A549 (cell line): ENCODE data around the gene FOSL1. TPM values are rescaled to one million over a fixed set of nuclear protein-coding genes. Genes with fewer than 3 reads are reported as not detected.

Experiments
- polyA plus RNA-seq, 4 experiments: library from polyadenylated mRNA; depleted of rRNA in 3 of 4; stranded (reverse); fragments of >200 nt; fragmentation: RNase III in 1 of 4; extraction: RNeasy Plus Mini Kit Qiagen cat#74134 plus additional on column Dnase treatment in 1 of 4; gene quantifications; 2 replicates in 3 of 4; 3 replicates in 1 of 4; pipeline ENCODE4 v1.2.3, GENCODE V29; 2011 to 2017

FOSL1 gene
- polyA plus RNA-seq, 2 of the 4 experiments (the other 2 are of a cell fraction) = 6.7 to 24.1 TPM

Other genes starting within 250 kb of the FOSL1 start
- 28.9 and 31.8 TPM in 2 replicates for gene RELA, start 237.5 kb downstream of the FOSL1 start, polyA plus RNA-seq (2011; rRNA removed)
- 50.7 to 55.8 TPM (median 55.1 TPM) in 3 replicates for gene RELA, start 237.5 kb downstream of the FOSL1 start, polyA plus RNA-seq (2017; fragmentation: RNase III; extraction: RNeasy Plus Mini Kit Qiagen cat#74134 plus additional on column Dnase treatment)
- gene KAT5, start 188.1 kb downstream of the FOSL1 start, polyA plus RNA-seq (2011; rRNA removed) = 25.8 and 34.6 TPM in 2 replicates
- gene KAT5, start 188.1 kb downstream of the FOSL1 start, polyA plus RNA-seq (2017; fragmentation: RNase III; extraction: RNeasy Plus Mini Kit Qiagen cat#74134 plus additional on column Dnase treatment) = 39.8 to 44.7 TPM (median 41.2 TPM) in 3 replicates
- 15.1 and 15.8 TPM in 2 replicates for gene RNASEH2C, start 179.6 kb downstream of the FOSL1 start, polyA plus RNA-seq (2011; rRNA removed)
- gene RNASEH2C, start 179.6 kb downstream of the FOSL1 start, polyA plus RNA-seq (2017; fragmentation: RNase III; extraction: RNeasy Plus Mini Kit Qiagen cat#74134 plus additional on column Dnase treatment) = 36.4 to 39.3 TPM (median 36.9 TPM) in 3 replicates
- gene AP5B1, start 119.4 kb downstream of the FOSL1 start, polyA plus RNA-seq (2011; rRNA removed) = 5.2 and 5.8 TPM in 2 replicates
- 9.0 to 10.2 TPM (median 9.2 TPM) in 3 replicates for gene AP5B1, start 119.4 kb downstream of the FOSL1 start, polyA plus RNA-seq (2017; fragmentation: RNase III; extraction: RNeasy Plus Mini Kit Qiagen cat#74134 plus additional on column Dnase treatment)
- gene OVOL1, start 113.3 kb downstream of the FOSL1 start, polyA plus RNA-seq (2011; rRNA removed) = not detected in 2 replicates
- not detected in 3 replicates for gene OVOL1, start 113.3 kb downstream of the FOSL1 start, polyA plus RNA-seq (2017; fragmentation: RNase III; extraction: RNeasy Plus Mini Kit Qiagen cat#74134 plus additional on column Dnase treatment)
- not detected in 2 replicates for gene SNX32, start 66.4 kb downstream of the FOSL1 start, polyA plus RNA-seq (2011; rRNA removed)
- gene SNX32, start 66.4 kb downstream of the FOSL1 start, polyA plus RNA-seq (2017; fragmentation: RNase III; extraction: RNeasy Plus Mini Kit Qiagen cat#74134 plus additional on column Dnase treatment) = 0.04 to 0.08 TPM (median 0.05 TPM) in 3 replicates
- gene CFL1, start 42.2 kb downstream of the FOSL1 start, polyA plus RNA-seq (2011; rRNA removed) = 1,346 and 1,591 TPM in 2 replicates
- gene CFL1, start 42.2 kb downstream of the FOSL1 start, polyA plus RNA-seq (2017; fragmentation: RNase III; extraction: RNeasy Plus Mini Kit Qiagen cat#74134 plus additional on column Dnase treatment) = 1,780 to 1,825 TPM (median 1,795 TPM) in 3 replicates
- 27.8 and 30.5 TPM in 2 replicates for gene MUS81, start 40.0 kb downstream of the FOSL1 start, polyA plus RNA-seq (2011; rRNA removed)
- 33.4 to 34.9 TPM (median 34.2 TPM) in 3 replicates for gene MUS81, start 40.0 kb downstream of the FOSL1 start, polyA plus RNA-seq (2017; fragmentation: RNase III; extraction: RNeasy Plus Mini Kit Qiagen cat#74134 plus additional on column Dnase treatment)
- gene EFEMP2, start 27.6 kb downstream of the FOSL1 start, polyA plus RNA-seq (2011; rRNA removed) = 0.89 and 1.3 TPM in 2 replicates
- 0.98 to 1.5 TPM (median 1.4 TPM) in 3 replicates for gene EFEMP2, start 27.6 kb downstream of the FOSL1 start, polyA plus RNA-seq (2017; fragmentation: RNase III; extraction: RNeasy Plus Mini Kit Qiagen cat#74134 plus additional on column Dnase treatment)
- gene CTSW, start 20.6 kb downstream of the FOSL1 start, polyA plus RNA-seq (2011; rRNA removed) = not detected in 2 replicates
- not detected in 3 replicates for gene CTSW, start 20.6 kb downstream of the FOSL1 start, polyA plus RNA-seq (2017; fragmentation: RNase III; extraction: RNeasy Plus Mini Kit Qiagen cat#74134 plus additional on column Dnase treatment)
- gene FIBP, start 11.9 kb downstream of the FOSL1 start, polyA plus RNA-seq (2011; rRNA removed) = 72.2 and 83.0 TPM in 2 replicates
- 60.4 to 66.2 TPM (median 65.3 TPM) in 3 replicates for gene FIBP, start 11.9 kb downstream of the FOSL1 start, polyA plus RNA-seq (2017; fragmentation: RNase III; extraction: RNeasy Plus Mini Kit Qiagen cat#74134 plus additional on column Dnase treatment)
- gene CCDC85B, start 9.7 kb downstream of the FOSL1 start, polyA plus RNA-seq (2011; rRNA removed) = 5.4 and 7.3 TPM in 2 replicates
- 24.3 to 35.2 TPM (median 27.5 TPM) in 3 replicates for gene CCDC85B, start 9.7 kb downstream of the FOSL1 start, polyA plus RNA-seq (2017; fragmentation: RNase III; extraction: RNeasy Plus Mini Kit Qiagen cat#74134 plus additional on column Dnase treatment)
- gene C11orf68, start 18.7 kb upstream of the FOSL1 start, polyA plus RNA-seq (2011; rRNA removed) = 10.6 and 17.2 TPM in 2 replicates
- gene C11orf68, start 18.7 kb upstream of the FOSL1 start, polyA plus RNA-seq (2017; fragmentation: RNase III; extraction: RNeasy Plus Mini Kit Qiagen cat#74134 plus additional on column Dnase treatment) = 16.5 to 23.1 TPM (median 17.0 TPM) in 3 replicates
- gene DRAP1, start 19.0 kb upstream of the FOSL1 start, polyA plus RNA-seq (2011; rRNA removed) = 27.8 and 73.7 TPM in 2 replicates
- gene DRAP1, start 19.0 kb upstream of the FOSL1 start, polyA plus RNA-seq (2017; fragmentation: RNase III; extraction: RNeasy Plus Mini Kit Qiagen cat#74134 plus additional on column Dnase treatment) = 143 to 187 TPM (median 143 TPM) in 3 replicates
- gene TSGA10IP, start 45.1 kb upstream of the FOSL1 start, polyA plus RNA-seq (2011; rRNA removed) = not detected in 2 replicates
- gene TSGA10IP, start 45.1 kb upstream of the FOSL1 start, polyA plus RNA-seq (2017; fragmentation: RNase III; extraction: RNeasy Plus Mini Kit Qiagen cat#74134 plus additional on column Dnase treatment) = not detected in 3 replicates
- gene SART1, start 61.3 kb upstream of the FOSL1 start, polyA plus RNA-seq (2011; rRNA removed) = 15.1 and 22.0 TPM in 2 replicates
- gene SART1, start 61.3 kb upstream of the FOSL1 start, polyA plus RNA-seq (2017; fragmentation: RNase III; extraction: RNeasy Plus Mini Kit Qiagen cat#74134 plus additional on column Dnase treatment) = 52.8 to 62.8 TPM (median 53.8 TPM) in 3 replicates
- 38.6 and 42.0 TPM in 2 replicates for gene EIF1AD, start 101.8 kb upstream of the FOSL1 start, polyA plus RNA-seq (2011; rRNA removed)
- 39.8 to 44.6 TPM (median 41.0 TPM) in 3 replicates for gene EIF1AD, start 101.8 kb upstream of the FOSL1 start, polyA plus RNA-seq (2017; fragmentation: RNase III; extraction: RNeasy Plus Mini Kit Qiagen cat#74134 plus additional on column Dnase treatment)
- 385 and 399 TPM in 2 replicates for gene BANF1, start 102.1 kb upstream of the FOSL1 start, polyA plus RNA-seq (2011; rRNA removed)
- gene BANF1, start 102.1 kb upstream of the FOSL1 start, polyA plus RNA-seq (2017; fragmentation: RNase III; extraction: RNeasy Plus Mini Kit Qiagen cat#74134 plus additional on column Dnase treatment) = 304 to 315 TPM (median 309 TPM) in 3 replicates
- not detected in 2 replicates for gene CST6, start 111.6 kb upstream of the FOSL1 start, polyA plus RNA-seq (2011; rRNA removed)
- not detected in 3 replicates for gene CST6, start 111.6 kb upstream of the FOSL1 start, polyA plus RNA-seq (2017; fragmentation: RNase III; extraction: RNeasy Plus Mini Kit Qiagen cat#74134 plus additional on column Dnase treatment)
- gene CATSPER1, start 126.1 kb upstream of the FOSL1 start, polyA plus RNA-seq (2011; rRNA removed) = 0.54 and 0.97 TPM in 2 replicates
- 0.46 to 0.75 TPM (median 0.70 TPM) in 3 replicates for gene CATSPER1, start 126.1 kb upstream of the FOSL1 start, polyA plus RNA-seq (2017; fragmentation: RNase III; extraction: RNeasy Plus Mini Kit Qiagen cat#74134 plus additional on column Dnase treatment)
- not detected in 2 replicates for gene GAL3ST3, start 148.8 kb upstream of the FOSL1 start, polyA plus RNA-seq (2011; rRNA removed)
- gene GAL3ST3, start 148.8 kb upstream of the FOSL1 start, polyA plus RNA-seq (2017; fragmentation: RNase III; extraction: RNeasy Plus Mini Kit Qiagen cat#74134 plus additional on column Dnase treatment) = not detected in 3 replicates
- gene SF3B2, start 152.0 kb upstream of the FOSL1 start, polyA plus RNA-seq (2011; rRNA removed) = 107 and 108 TPM in 2 replicates
- 169 to 184 TPM (median 182 TPM) in 3 replicates for gene SF3B2, start 152.0 kb upstream of the FOSL1 start, polyA plus RNA-seq (2017; fragmentation: RNase III; extraction: RNeasy Plus Mini Kit Qiagen cat#74134 plus additional on column Dnase treatment)
- gene PACS1, start 169.9 kb upstream of the FOSL1 start, polyA plus RNA-seq (2011; rRNA removed) = 48.2 and 71.7 TPM in 2 replicates
- 49.4 to 64.0 TPM (median 59.1 TPM) in 3 replicates for gene PACS1, start 169.9 kb upstream of the FOSL1 start, polyA plus RNA-seq (2017; fragmentation: RNase III; extraction: RNeasy Plus Mini Kit Qiagen cat#74134 plus additional on column Dnase treatment)